Activated T-helper 1 cell treated with anti-CD3 and anti-CD28 coated beads, Interleukin-12 subunit alpha, Interleukin-12 subunit beta, Interleukin-2, Interleukin-4 antibody, amounts not matched to agents 30 ng/mL and 10 ng/mL and 1 ng/mL, durations not matched to agents 14 hours and 24 hours and 36 hours (primary cell): Measurements from ENCODE around the gene RAD50. TPM values are rescaled to one million over a fixed set of nuclear protein-coding genes. Genes with fewer than 3 reads are reported as not detected.

Experiments used
- DNase-seq: peaks from one replicate; pipeline ENCODE4 v3.0.0; 2021; ENCODE audit warnings: low spot score
- H3K27ac Mint-ChIP-seq: one replicate; pipeline ENCODE4 v1.8.0; 2021; ENCODE audit warnings: mild to moderate bottlenecking, mixed read lengths
- H3K27me3 Mint-ChIP-seq: one replicate; pipeline ENCODE4 v1.8.0; 2022; ENCODE audit warnings: mild to moderate bottlenecking, moderate library complexity, mixed read lengths; ENCODE audit not compliant: insufficient read depth
- H3K36me3 Mint-ChIP-seq: one replicate; pipeline ENCODE4 v1.8.0; 2021; ENCODE audit warnings: low read depth, mixed read lengths
- H3K4me1 Mint-ChIP-seq: one replicate; pipeline ENCODE4 v1.8.0; 2021; ENCODE audit warnings: low read depth, mixed read lengths
- H3K4me3 Mint-ChIP-seq: one replicate; pipeline ENCODE4 v1.8.0; 2021; ENCODE audit warnings: mild to moderate bottlenecking, moderate library complexity, mixed read lengths
- H3K9me3 Mint-ChIP-seq: one replicate; pipeline ENCODE4 v1.8.0; 2021; ENCODE audit warnings: mixed read lengths
- intact Hi-C: fragments of 100-400 bp; cut with micrococcal nuclease; formaldehyde crosslinking; loops from one replicate; pipeline ENCODE4 v1.15.1; 2024
- total RNA-seq: library from RNA; stranded (reverse); gene quantifications from 2 replicates; pipeline ENCODE4 v1.2.3, GENCODE V29; 2022

Gene RAD50
- total RNA-seq, 1 donor from 2014 or later = 33.0 TPM

- H3K27me3 Mint-ChIP-seq = no peaks in the 10 kb centered on the region
- H3K4me1 Mint-ChIP-seq = peaks cover 56% of the 10 kb centered on the region
- intact Hi-C loops = no loop called here
- peaks cover 58% of the 10 kb centered on the region for H3K36me3 Mint-ChIP-seq
- peaks cover 12% of the 10 kb centered on the region for H3K9me3 Mint-ChIP-seq
- H3K27ac Mint-ChIP-seq = no peak overlapping the region
- DNase-seq = no peak
- H3K4me3 Mint-ChIP-seq = no peak overlapping the region
Observed at GRCh38 chr5:132644177-132644576, 87.4 kb downstream of the RAD50 start.

GRCh38 chr5:132646583-132647266 lies 89.9 kb downstream of the RAD50 start:
- DNase-seq = no peak
- H3K9me3 Mint-ChIP-seq = peaks cover 19% of the 10 kb centered on the region
- H3K27me3 Mint-ChIP-seq = no peaks in the 10 kb centered on the region
- no peak overlapping the region for H3K4me3 Mint-ChIP-seq
- peaks cover 31% of the 10 kb centered on the region for H3K4me1 Mint-ChIP-seq
- intact Hi-C loops = no loop called here
- H3K36me3 Mint-ChIP-seq = peaks cover 43% of the 10 kb centered on the region
- no peak overlapping the region for H3K27ac Mint-ChIP-seq

DNA sequence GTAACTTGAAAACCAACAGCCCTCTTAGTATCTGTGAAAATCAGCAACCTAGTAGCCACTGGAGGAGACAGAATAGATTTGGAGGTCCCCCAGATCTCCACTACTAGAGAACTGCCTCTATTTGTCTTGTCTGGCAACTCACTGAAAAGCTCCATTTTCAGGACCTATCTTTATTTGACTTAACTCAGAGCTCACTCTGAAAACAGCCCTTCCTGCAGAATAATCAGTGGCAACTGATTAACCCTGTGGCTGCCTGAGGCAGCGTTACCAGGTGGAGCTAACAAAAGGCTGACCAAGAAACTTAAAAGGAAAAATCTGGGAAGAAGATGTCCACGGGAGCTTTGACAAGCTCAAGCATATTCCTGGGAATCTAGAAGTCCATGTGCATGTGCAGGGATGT lies 90.7 kb downstream of the RAD50 start:
- H3K27me3 Mint-ChIP-seq = no peaks in the 10 kb centered on the region
- peaks cover 39% of the 10 kb centered on the region for H3K36me3 Mint-ChIP-seq
- no peak overlapping the region for H3K4me3 Mint-ChIP-seq

GRCh38 chr5:132648355-132648754 lies 91.6 kb downstream of the RAD50 start:
- peaks cover 30% of the 10 kb centered on the region for H3K36me3 Mint-ChIP-seq

More for the DNA sequence above, 90.7 kb downstream of the RAD50 start:
- Mint-ChIP-seq H3K9me3 (peaks cover 24% of the 10 kb centered on the region), H3K27ac (no peak overlapping the region), H3K4me1 (peaks cover 28% of the 10 kb centered on the region)
- no peak for DNase-seq
- intact Hi-C loops = no loop called here

GRCh38 chr5:132651838-132652469 lies 95.2 kb downstream of the RAD50 start:
- H3K9me3 Mint-ChIP-seq = peaks cover 24% of the 10 kb centered on the region
- peaks cover 37% of the 10 kb centered on the region for H3K4me1 Mint-ChIP-seq
- H3K4me3 Mint-ChIP-seq = no peak overlapping the region
- no peak for DNase-seq
- H3K36me3 Mint-ChIP-seq = peaks cover 12% of the 10 kb centered on the region
- intact Hi-C loops = loop anchor here (1.0 kb wide), 1 partner anchor 11 kb away; no protein-coding TSS in a partner anchor
- peaks cover 18% of the 10 kb centered on the region for H3K27me3 Mint-ChIP-seq
- H3K27ac Mint-ChIP-seq = no peak overlapping the region

More at GRCh38 chr5:132648355-132648754, 91.6 kb downstream of the RAD50 start:
- intact Hi-C loops = no loop called here
- Mint-ChIP-seq H3K27ac (peak overlapping the region; percentile 0), H3K27me3 (peaks cover under 1% of the 10 kb centered on the region), H3K9me3 (peaks cover 24% of the 10 kb centered on the region), H3K4me3 (no peak overlapping the region), H3K4me1 (peaks cover 21% of the 10 kb centered on the region)
- no peak for DNase-seq

- intact Hi-C loops = no loop called here
Observed at GRCh38 chr5:132653716-132654115, 96.9 kb downstream of the RAD50 start.

GRCh38 chr5:132655821-132656773 lies 99.3 kb downstream of the RAD50 start:
- no peak for DNase-seq
- Mint-ChIP-seq H3K4me3 (peak overlapping the region; percentile 76), H3K4me1 (peaks cover 71% of the 10 kb centered on the region), H3K27me3 (peaks cover 19% of the 10 kb centered on the region), H3K27ac (peak overlapping the region; percentile 87), H3K9me3 (peaks cover 5% of the 10 kb centered on the region), H3K36me3 (peaks cover 2% of the 10 kb centered on the region)
- intact Hi-C loops = loop anchor here (5.0 kb wide), 1 partner anchor 129 kb away; no protein-coding TSS in a partner anchor

More at GRCh38 chr5:132653716-132654115, 96.9 kb downstream of the RAD50 start:
- Mint-ChIP-seq H3K9me3 (peaks cover 14% of the 10 kb centered on the region), H3K4me3 (peak overlapping the region; percentile 21), H3K4me1 (peaks cover 47% of the 10 kb centered on the region), H3K36me3 (peaks cover 4% of the 10 kb centered on the region), H3K27me3 (peaks cover 19% of the 10 kb centered on the region), H3K27ac (no peak overlapping the region)
- no peak for DNase-seq

GRCh38 chr5:132656774-132657355 lies 100.1 kb downstream of the RAD50 start:
- Mint-ChIP-seq H3K9me3 (peaks cover 4% of the 10 kb centered on the region), H3K27ac (peak overlapping the region; percentile 87), H3K4me3 (peak overlapping the region; percentile 76), H3K4me1 (peaks cover 77% of the 10 kb centered on the region), H3K36me3 (peaks cover under 1% of the 10 kb centered on the region), H3K27me3 (peaks cover 19% of the 10 kb centered on the region)
- DNase-seq = no peak
- intact Hi-C loops = loop anchor here (5.0 kb wide), 1 partner anchor 130 kb away; no protein-coding TSS in a partner anchor

- intact Hi-C loops = loop anchor here (1.0 to 5.0 kb wide), 3 partner anchors 17 to 131 kb away; no protein-coding TSS in a partner anchor
- H3K36me3 Mint-ChIP-seq = no peaks in the 10 kb centered on the region
- peak within 1 kb of the TSS; percentile 87 for H3K27ac Mint-ChIP-seq
- peaks cover 19% of the 10 kb centered on the region for H3K27me3 Mint-ChIP-seq
- peak within 1 kb of the TSS; percentile 76 for H3K4me3 Mint-ChIP-seq
- peaks cover 84% of the 10 kb centered on the region for H3K4me1 Mint-ChIP-seq
- no peaks in the 10 kb centered on the region for H3K9me3 Mint-ChIP-seq
- DNase-seq = no peak
Observed at GRCh38 chr5:132657676-132658380, 101.1 kb downstream of the RAD50 start, which contains the start of gene IL13. TSS of gene IL13 (plus strand) at chr5:132658173. CDS start at chr5:132658187, 14 bp downstream.

GRCh38 chr5:132658381-132659302 lies 101.9 kb downstream of the RAD50 start:
- H3K27me3 Mint-ChIP-seq = peaks cover 15% of the 10 kb centered on the region
- no peak for DNase-seq
- no peaks in the 10 kb centered on the region for H3K36me3 Mint-ChIP-seq
- peak overlapping the region; percentile 76 for H3K4me3 Mint-ChIP-seq
- intact Hi-C loops = loop anchor here (1.0 to 5.0 kb wide), 3 partner anchors 17 to 131 kb away; no protein-coding TSS in a partner anchor
- no peaks in the 10 kb centered on the region for H3K9me3 Mint-ChIP-seq
- peaks cover 87% of the 10 kb centered on the region for H3K4me1 Mint-ChIP-seq
- peak overlapping the region; percentile 87 for H3K27ac Mint-ChIP-seq
